Stimulated activated naive CD8-positive, alpha-beta T cell treated with anti-CD3 and anti-CD28 coated beads, Interleukin-15, Interleukin-2, amounts not matched to agents 100 U/mL and 50 U/mL, for 24 hours (primary cell): Measurements from ENCODE around the gene MECR.
A peak's percentile ranks its signal among the peaks of the same experiment; 100 is the strongest.
"Not testable (repeated sequence)": the region's sequence is repeated elsewhere in the genome, so short reads cannot be mapped to it uniquely, and the experiment has no call there.

Experiments used
- ATAC-seq: fragments of 150-1000 bp; cut with Tn5 transposase; one replicate; pipeline ENCODE4 v1.10.0; 2021
- DNase-seq: peaks from one replicate; pipeline ENCODE4 v3.0.0; 2021

The MECR gene

GRCh38 chr1:29235955-29236711 is 5.4 kb upstream of the MECR start, which contains the start of gene PTPRU:
Gene PTPRU (plus strand): TSS chr1:29236522. CDS start chr1:29236645, 123 bp downstream.
- ATAC-seq (peak; percentile 84), DNase-seq (peak; percentile 90)

- DNase-seq, ATAC-seq: not testable (repeated sequence)
These were observed 4.1 kb upstream of the MECR start for GRCh38 chr1:29234881-29235280.

GRCh38 chr1:29234471-29234870 is 3.7 kb upstream of the MECR start:
- ATAC-seq (no peak), DNase-seq (no peak)

GRCh38 chr1:29233693-29234092 is 3.0 kb upstream of the MECR start:
- no peak for ATAC-seq
- DNase-seq, result no peak

GRCh38 chr1:29232387-29232786 is 1.7 kb upstream of the MECR start:
- ATAC-seq, result no peak
- DNase-seq, result no peak

- ATAC-seq (no peak), DNase-seq (no peak)
These were observed 556 bp downstream of the MECR start for GRCh38 chr1:29230204-29230552.

- ATAC-seq (no peak), DNase-seq (no peak)
These were observed 3.2 kb downstream of the MECR start for GRCh38 chr1:29227511-29227910.

GRCh38 chr1:29225361-29225760 is 5.4 kb downstream of the MECR start:
- no peak for DNase-seq
- ATAC-seq, result no peak

GRCh38 chr1:29224356-29224837 is 6.3 kb downstream of the MECR start:
- DNase-seq (no peak), ATAC-seq (no peak)

- DNase-seq (no peak), ATAC-seq (no peak)
These were observed 7.2 kb downstream of the MECR start for GRCh38 chr1:29223521-29223920.

GRCh38 chr1:29222686-29223085 is 8.0 kb downstream of the MECR start:
- no peak for DNase-seq
- no peak for ATAC-seq

- not testable (repeated sequence) for DNase-seq, ATAC-seq
These were observed 8.5 kb downstream of the MECR start for GRCh38 chr1:29222260-29222659.

GRCh38 chr1:29221296-29221695 is 9.4 kb downstream of the MECR start:
- ATAC-seq (no peak), DNase-seq (no peak)

- DNase-seq, result no peak
- peak; percentile 52 for ATAC-seq
These were observed 12.5 kb downstream of the MECR start for GRCh38 chr1:29218223-29218622.

- no peak for ATAC-seq
- no peak for DNase-seq
These were observed 13.1 kb downstream of the MECR start for GRCh38 chr1:29217633-29218032.

GRCh38 chr1:29213055-29213454 is 17.7 kb downstream of the MECR start:
- DNase-seq (no peak), ATAC-seq (no peak)

- ATAC-seq (no peak), DNase-seq (no peak)
These were observed 19.4 kb downstream of the MECR start for GRCh38 chr1:29211086-29212030.

GRCh38 chr1:29210278-29211085 is 20.3 kb downstream of the MECR start:
- ATAC-seq (peak; percentile 45), DNase-seq (no peak)

- ATAC-seq (no peak), DNase-seq (no peak)
These were observed 21.6 kb downstream of the MECR start for GRCh38 chr1:29209173-29209572.

- DNase-seq (no peak), ATAC-seq (no peak)
These were observed 22.3 kb downstream of the MECR start for GRCh38 chr1:29208442-29208841.

GRCh38 chr1:29202584-29203340 is 28.0 kb downstream of the MECR start:
- ATAC-seq (peak; percentile 95), DNase-seq (peak; percentile 96)
